Muscle layer of colon (tissue), 2 donors: ENCODE measurements around the gene RIN1.

Experiments
- H3K27ac ChIP-seq: one replicate; pipeline ENCODE4 v1.7.0; 2013; ENCODE audit warnings: low read depth, mild to moderate bottlenecking, low read length, moderate library complexity
- H3K27me3 ChIP-seq, 2 donors: one replicate each; pipeline ENCODE4 v1.7.0; 2013; ENCODE audit warnings: low read length in 2 of 2, mild to moderate bottlenecking in 2 of 2; ENCODE audit not compliant: insufficient read depth in 2 of 2, control insufficient read depth in 1 of 2
- H3K36me3 ChIP-seq: one replicate; pipeline ENCODE4 v1.7.0; 2013; ENCODE audit warnings: mild to moderate bottlenecking, low read length; ENCODE audit not compliant: insufficient read depth
- H3K4me1 ChIP-seq: one replicate; pipeline ENCODE4 v1.7.0; 2013; ENCODE audit warnings: mild to moderate bottlenecking, low read length; ENCODE audit not compliant: insufficient read depth
- H3K4me3 ChIP-seq, 2 donors: one replicate each; pipeline ENCODE4 v1.7.0; 2013; ENCODE audit warnings: low read length in 2 of 2, low read depth in 1 of 2, mild to moderate bottlenecking in 1 of 2, moderate library complexity in 1 of 2
- H3K9ac ChIP-seq: one replicate; pipeline ENCODE4 v1.7.0; 2013; ENCODE audit warnings: low read length
- H3K9me3 ChIP-seq: one replicate; pipeline ENCODE4 v1.7.0; 2013; ENCODE audit warnings: mild to moderate bottlenecking, low read length
- donor health status: abdominal sarcoma.
- donor health status: Adenocarcinoma of cecum.

The RIN1 gene

DNA sequence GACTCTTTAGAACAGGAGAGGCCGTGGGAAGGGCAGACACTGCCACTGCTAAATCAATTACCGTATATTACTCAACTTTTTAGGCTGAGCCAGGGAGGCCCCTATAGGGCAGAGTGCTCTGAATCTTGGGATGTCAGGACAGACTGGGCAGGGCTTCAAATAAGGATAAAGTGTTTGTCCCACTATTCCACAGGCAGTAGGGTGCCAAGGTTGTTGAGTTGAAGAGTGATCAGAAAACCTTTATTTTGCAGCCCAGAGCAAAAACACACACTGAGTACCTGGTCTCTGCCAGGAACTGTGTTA is 12.8 kb upstream of the RIN1 start:
- H3K9ac ChIP-seq = no peak overlapping the region
- no peaks in the 10 kb centered on the region for H3K9me3 ChIP-seq
- no peaks in the 10 kb centered on the region for H3K36me3 ChIP-seq
- H3K4me3 ChIP-seq = no peak overlapping the region
- H3K27me3 ChIP-seq = no peaks in the 10 kb centered on the region
- no peak overlapping the region for H3K27ac ChIP-seq
- peaks cover 26% of the 10 kb centered on the region for H3K4me1 ChIP-seq

DNA sequence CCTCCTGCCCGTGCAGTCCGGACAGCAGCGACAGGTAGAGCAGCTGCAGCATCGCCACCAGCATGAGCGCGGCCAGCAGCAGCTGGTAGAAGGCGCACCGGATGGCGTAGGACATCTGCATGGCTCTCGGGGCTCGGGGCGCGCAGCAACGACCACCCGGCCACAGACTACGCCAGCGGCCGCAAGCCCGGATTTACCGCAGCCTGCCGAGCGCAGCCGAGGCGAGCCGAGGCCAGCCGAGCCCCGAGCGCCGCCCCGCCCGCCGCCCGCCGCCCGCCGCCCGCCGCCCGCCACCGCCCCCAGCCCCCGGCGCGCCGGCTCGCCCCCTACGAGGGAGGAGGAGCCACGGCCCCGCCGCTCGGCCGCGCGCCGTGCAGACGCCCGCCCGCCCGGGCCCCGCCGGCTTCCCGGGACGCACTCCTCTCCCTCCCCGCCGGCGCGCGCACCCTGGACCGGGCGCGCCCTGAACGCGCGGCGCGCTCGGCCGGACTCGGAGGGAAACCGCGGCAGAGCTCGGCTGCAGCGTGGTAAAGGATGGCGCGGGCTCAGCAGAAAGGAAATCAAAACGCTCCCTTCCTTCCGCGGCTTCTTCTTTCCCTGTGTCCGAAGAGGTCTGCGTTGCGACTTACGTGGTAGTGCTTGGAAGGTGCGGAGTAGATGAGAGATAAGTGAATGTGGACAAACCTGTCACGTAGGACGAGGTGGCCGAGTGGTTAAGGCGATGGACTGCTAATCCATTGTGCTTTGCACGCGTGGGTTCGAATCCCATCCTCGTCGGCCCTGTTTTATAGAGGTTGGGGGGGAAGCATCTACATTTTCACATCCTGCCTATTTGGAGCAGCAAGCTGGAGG is 11.4 kb upstream of the RIN1 start, which contains the start of gene B4GAT1:
Gene B4GAT1, minus strand, starts transcription at position 205 of the 852 bp plus-strand sequence. Its CDS starts 84 bp downstream, at position 121.
- Histone ChIP-seq H3K4me3 (peak within 1 kb of the TSS; percentile 77 to 93), H3K4me1 (peaks cover 37% of the 10 kb centered on the region), H3K9me3 (no peaks in the 10 kb centered on the region), H3K9ac (peak within 1 kb of the TSS; percentile 75), H3K27ac (peak within 1 kb of the TSS; percentile 65), H3K36me3 (no peaks in the 10 kb centered on the region), H3K27me3 (no peaks in the 10 kb centered on the region)

DNA sequence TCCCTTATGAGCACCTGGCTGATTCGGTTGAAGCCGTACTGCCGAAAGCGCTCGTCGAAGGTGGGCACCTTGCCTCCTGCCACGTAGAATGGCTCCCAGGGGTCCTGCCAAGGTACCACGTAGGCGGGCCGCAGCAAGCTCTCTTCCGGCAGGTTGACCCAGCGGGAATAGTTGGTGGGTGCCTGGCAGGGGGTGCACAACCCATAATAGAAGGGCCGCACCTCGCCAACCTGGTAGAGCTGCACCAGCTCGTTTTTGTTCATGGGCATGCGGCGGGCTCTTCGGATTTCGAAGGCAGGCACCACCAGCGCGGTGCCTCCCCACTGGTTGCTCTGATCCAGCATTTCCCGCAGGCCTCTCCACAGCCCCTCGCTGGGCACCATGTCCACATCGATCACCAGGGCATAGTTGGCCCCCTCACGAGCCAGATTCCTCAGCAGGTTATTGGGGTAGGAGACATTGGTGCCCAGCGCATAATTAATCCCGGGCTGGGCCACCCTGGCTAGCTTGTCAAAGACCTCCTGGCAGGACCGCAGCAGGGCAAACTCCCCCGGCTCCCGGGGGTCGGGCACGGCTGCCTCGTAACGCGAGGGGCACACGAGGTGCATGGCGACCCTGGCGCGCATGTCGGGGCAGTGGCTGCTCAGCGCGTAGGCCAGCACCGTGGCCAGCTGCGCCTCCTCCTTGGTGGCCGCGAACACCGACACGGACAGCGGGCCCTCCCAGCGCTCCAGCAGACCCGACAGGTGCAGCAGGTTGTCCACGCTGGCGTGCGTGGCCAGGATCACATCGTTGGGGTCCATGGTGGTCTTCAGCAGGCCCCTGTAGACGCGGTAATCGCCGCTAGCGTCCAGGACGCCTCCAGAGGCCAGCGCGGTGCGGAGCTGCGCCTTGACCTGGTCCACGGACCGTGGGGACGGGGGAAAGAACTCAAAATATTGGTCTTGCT is 10.5 kb upstream of the RIN1 start:
- H3K9ac ChIP-seq = peak overlapping the region; percentile 75
- peak overlapping the region; percentile 59 to 93 for H3K4me3 ChIP-seq
- H3K27me3 ChIP-seq = no peaks in the 10 kb centered on the region
- H3K27ac ChIP-seq = peak overlapping the region; percentile 65
- no peaks in the 10 kb centered on the region for H3K9me3 ChIP-seq
- H3K4me1 ChIP-seq = peaks cover 37% of the 10 kb centered on the region
- peaks cover 4% of the 10 kb centered on the region for H3K36me3 ChIP-seq

DNA sequence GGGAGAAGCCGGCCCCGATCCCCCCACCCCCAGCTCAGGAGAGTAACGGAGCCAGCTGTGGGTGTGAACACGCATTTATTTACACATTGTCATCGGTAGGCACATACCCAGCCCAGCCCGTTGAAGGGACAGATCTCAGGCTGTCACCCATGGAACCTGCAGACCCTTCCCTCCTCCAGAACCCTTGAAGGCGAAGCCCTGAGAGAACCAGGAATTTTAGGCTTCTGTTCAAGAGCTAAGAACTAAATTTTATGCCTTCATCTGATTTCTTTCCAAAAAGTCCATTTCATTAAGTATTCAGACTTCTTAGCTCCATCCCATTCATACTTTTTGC is 9.0 kb upstream of the RIN1 start:
- H3K9ac ChIP-seq = peak overlapping the region; percentile 75
- H3K27ac ChIP-seq = peak overlapping the region; percentile 89
- no peaks in the 10 kb centered on the region for H3K27me3 ChIP-seq
- no peaks in the 10 kb centered on the region for H3K9me3 ChIP-seq
- peaks cover 37% of the 10 kb centered on the region for H3K4me1 ChIP-seq
- peak overlapping the region; percentile 58 to 93 for H3K4me3 ChIP-seq
- H3K36me3 ChIP-seq = peaks cover 17% of the 10 kb centered on the region

DNA sequence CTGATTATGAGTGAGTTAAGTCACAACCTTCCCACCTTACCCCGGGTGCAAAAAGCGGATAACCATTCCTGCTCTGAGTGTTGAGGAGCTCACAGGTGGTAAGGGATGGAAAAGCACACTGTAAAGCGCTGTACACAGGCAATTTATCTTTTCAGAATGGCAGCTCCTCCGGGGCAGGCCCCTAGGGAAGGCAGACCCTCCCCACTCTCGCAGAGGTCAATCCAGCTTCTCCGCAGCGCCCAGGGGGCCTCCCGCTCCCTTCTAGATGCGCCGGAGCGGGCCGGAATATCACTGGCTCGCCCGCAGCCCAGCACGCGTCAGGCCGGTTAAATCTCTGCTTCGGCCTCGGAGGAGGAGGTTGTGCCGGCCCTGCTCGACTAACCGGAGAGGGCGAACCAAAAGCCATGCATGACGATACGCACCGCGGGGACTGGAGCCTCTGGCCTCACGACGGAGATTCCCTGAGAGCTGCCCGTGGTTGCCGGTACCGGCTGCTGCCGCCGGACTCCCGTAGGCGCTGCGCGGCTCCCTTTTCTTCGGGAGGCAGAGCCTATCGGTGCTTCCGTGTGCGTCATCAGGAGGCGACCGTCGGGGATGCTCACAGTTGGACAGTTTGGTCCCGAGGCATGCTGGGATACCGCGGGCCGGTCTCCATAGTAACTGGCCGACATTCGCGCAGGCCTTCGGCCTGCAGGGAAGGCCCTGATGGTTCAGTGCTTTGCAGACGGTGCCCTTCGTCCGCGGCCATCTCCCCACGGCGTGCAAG is 8.5 kb upstream of the RIN1 start, which contains the start of gene BRMS1:
Gene BRMS1, minus strand, starts transcription at position 555 of the 766 bp plus-strand sequence. CDS start 2,870 bp downstream, outside the sequence.
- Histone ChIP-seq H3K9me3 (no peaks in the 10 kb centered on the region), H3K4me3 (peak within 1 kb of the TSS; percentile 93 to 97), H3K27ac (peak within 1 kb of the TSS; percentile 89), H3K36me3 (peaks cover 22% of the 10 kb centered on the region), H3K9ac (peak within 1 kb of the TSS; percentile 95), H3K27me3 (no peaks in the 10 kb centered on the region), H3K4me1 (peaks cover 37% of the 10 kb centered on the region)

DNA sequence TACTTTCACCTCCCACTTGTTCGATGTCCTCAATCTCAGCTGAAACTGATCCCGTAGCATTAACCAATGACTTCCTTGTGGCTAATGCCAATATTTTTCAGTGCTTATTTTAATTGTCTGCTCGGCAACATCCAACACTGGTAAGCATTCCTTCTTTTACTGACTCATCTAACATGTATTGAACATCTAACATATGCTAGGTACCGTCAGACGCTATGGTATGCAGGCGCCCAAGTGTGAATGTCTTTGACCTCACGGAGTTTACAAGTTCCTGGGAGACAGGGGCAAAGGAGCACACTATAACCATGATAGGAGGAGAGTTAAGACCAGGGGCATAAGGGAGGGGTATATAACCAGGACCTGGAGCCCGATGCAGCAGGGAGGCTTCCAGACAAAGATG is 6.9 kb upstream of the RIN1 start:
- Histone ChIP-seq H3K9ac (no peak overlapping the region), H3K4me3 (no peak overlapping the region), H3K27me3 (no peaks in the 10 kb centered on the region), H3K4me1 (peaks cover 34% of the 10 kb centered on the region), H3K27ac (no peak overlapping the region), H3K9me3 (no peaks in the 10 kb centered on the region), H3K36me3 (peaks cover 36% of the 10 kb centered on the region)

DNA sequence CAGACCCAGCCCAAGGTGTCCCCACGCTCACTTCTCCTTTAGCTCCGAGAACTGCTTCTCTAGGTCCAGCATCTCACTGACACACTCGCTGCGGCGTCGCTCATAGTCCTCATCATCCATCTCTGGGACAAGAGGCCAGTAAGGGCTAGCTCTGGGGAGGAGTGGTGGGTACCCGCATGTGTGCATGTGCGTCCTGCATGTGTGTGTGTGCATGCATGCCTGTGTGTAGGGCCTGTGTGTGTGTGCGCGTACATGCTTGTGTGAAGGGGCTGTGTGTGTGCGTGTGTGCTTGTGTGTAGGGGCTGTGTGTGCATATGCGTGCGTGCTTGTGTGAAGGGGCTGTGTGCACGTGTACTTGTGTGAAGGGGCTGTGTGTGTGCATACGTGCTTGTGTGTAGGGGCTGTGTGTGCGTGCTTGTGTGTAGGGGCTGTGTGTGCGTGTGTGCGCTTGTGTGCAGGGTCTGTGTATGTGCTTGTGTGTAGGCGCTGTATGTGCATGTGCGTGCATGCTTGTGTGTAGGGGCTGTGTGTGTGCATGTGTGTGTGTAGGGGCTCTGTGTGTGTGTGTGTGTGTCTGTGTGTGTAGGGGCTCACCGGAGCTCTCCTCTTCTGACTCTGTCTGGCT is 5.4 kb upstream of the RIN1 start:
- no peak overlapping the region for H3K4me3 ChIP-seq
- no peaks in the 10 kb centered on the region for H3K27me3 ChIP-seq
- peaks cover 34% of the 10 kb centered on the region for H3K4me1 ChIP-seq
- H3K9me3 ChIP-seq = no peaks in the 10 kb centered on the region
- H3K9ac ChIP-seq = no peak overlapping the region
- no peak overlapping the region for H3K27ac ChIP-seq
- H3K36me3 ChIP-seq = peaks cover 42% of the 10 kb centered on the region

DNA sequence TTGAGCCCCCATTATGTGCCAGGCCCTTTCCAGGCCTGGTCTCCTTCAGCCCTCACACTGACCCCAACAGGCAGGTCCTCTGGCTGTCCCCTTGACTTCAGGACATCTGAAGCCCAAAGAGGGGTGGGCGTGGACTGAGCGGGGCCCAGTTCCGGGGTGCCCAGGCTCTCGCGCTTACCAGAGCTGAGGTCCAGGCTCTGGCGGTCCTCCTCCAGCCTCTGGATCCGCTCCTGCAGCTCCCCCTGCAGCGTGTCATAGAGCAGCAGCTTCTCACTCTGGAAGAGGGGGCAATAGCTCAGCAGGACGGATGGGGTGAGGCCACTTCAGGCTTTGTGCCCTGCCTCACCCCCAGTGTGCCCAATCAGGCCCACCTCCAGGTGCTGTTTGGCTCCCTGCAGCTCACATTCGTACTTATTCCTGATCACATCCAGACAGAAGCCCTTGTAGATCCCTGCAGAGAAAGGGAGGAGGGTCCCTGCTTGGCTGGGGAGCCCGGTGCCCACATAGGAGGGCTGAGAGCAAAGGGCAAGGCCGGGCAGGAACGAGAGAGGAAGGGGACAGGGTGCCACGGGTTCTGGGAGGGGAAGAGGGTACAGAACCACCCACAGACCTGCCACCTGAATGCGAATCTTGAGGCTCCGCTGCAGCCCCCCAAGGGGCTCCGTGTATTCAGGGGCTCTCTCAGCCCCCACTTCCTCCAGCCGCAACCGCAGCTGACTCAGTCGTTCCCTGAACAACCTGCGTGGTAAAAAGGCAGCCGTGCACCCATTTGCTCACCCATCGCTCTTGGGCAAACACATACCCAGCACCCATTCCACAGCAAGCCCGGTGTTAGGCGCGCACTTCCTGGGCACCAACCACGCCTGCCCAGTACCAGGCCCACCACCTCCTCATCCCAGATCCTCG is 4.6 kb upstream of the RIN1 start:
- no peaks in the 10 kb centered on the region for H3K9me3 ChIP-seq
- H3K9ac ChIP-seq = no peak overlapping the region
- no peak overlapping the region for H3K4me3 ChIP-seq
- H3K4me1 ChIP-seq = peaks cover 32% of the 10 kb centered on the region
- no peak overlapping the region for H3K27ac ChIP-seq
- peaks cover 42% of the 10 kb centered on the region for H3K36me3 ChIP-seq
- no peaks in the 10 kb centered on the region for H3K27me3 ChIP-seq

DNA sequence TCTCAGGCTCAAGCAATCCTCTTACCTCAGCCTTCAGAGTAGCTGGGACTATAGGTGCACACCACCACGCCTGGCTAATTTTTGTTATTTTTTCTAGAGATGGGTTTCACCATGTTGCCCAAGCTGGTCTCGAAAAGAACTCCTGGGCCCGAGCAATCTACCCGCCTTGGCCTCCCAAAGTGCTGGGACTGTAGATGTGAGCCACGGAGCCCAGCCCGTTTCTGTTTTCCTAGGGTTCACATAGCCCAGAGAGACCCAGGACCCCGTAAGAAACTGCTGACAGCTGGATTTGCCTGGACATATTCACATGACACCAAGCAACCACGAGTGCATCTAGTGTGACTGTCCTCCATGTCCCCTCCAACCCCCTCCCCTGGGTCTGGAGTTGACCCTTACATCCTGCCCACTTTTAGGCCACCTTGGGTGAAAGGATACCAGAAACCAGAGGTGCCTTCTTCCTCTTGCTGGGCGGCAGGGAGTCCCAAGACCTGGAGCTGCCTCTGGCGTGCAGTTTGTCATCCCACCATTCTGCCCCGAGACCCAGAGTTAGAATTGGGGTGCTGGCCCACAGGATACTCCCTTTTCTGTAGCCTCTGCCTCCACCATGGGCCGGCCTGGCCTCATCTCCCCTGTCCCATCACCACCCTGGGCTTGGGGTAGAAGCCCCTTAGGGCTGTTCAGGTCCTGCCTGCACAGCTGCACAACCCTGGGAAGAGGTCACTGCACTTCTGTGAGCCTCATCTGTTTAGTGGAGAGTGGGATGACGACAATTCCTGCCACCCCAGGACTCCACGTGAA is 3.7 kb upstream of the RIN1 start:
- peaks cover 42% of the 10 kb centered on the region for H3K36me3 ChIP-seq
- H3K4me3 ChIP-seq = no peak overlapping the region
- H3K27me3 ChIP-seq = no peaks in the 10 kb centered on the region
- no peak overlapping the region for H3K9ac ChIP-seq
- H3K27ac ChIP-seq = no peak overlapping the region
- H3K9me3 ChIP-seq = no peaks in the 10 kb centered on the region
- peaks cover 25% of the 10 kb centered on the region for H3K4me1 ChIP-seq
